Measurements from ENCODE around the gene TMPRSS13. TPM values are rescaled to one million over a fixed set of nuclear protein-coding genes. Genes with fewer than 3 reads are reported as not detected.

Gene TMPRSS13
- total RNA-seq, 4 donors from 2014 or later = not detected

GRCh38 chr11:117860139-117860538, 69.1 kb downstream of the TMPRSS13 start:
- Histone ChIP-seq H3K27ac (replicated peaks in 1 of 4) (no peak overlapping the region), H3K36me3 (no peaks in the 10 kb centered on the region), H3K9me3 (no peaks in the 10 kb centered on the region), H3K4me3 (no peak overlapping the region), H3K27me3 (peaks cover 0 to 5% (median 0%) of the 10 kb centered on the region in 4 donors), H3K4me1 (peaks cover 23 to 53% (median 34%) of the 10 kb centered on the region in 4 donors)
- 80% methylated on average over 6 of the region's 6 CpGs for WGBS
- TF ChIP-seq, protein P1, sequence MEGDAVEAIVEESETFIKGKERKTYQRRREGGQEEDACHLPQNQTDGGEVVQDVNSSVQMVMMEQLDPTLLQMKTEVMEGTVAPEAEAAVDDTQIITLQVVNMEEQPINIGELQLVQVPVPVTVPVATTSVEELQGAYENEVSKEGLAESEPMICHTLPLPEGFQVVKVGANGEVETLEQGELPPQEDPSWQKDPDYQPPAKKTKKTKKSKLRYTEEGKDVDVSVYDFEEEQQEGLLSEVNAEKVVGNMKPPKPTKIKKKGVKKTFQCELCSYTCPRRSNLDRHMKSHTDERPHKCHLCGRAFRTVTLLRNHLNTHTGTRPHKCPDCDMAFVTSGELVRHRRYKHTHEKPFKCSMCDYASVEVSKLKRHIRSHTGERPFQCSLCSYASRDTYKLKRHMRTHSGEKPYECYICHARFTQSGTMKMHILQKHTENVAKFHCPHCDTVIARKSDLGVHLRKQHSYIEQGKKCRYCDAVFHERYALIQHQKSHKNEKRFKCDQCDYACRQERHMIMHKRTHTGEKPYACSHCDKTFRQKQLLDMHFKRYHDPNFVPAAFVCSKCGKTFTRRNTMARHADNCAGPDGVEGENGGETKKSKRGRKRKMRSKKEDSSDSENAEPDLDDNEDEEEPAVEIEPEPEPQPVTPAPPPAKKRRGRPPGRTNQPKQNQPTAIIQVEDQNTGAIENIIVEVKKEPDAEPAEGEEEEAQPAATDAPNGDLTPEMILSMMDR (IDR thresholded peaks at IDR 0.05) = no peak
- DNase-seq (ENCODE audit: extremely low spot score) = no peak
- intact Hi-C loops (cut with DNase I) = no loop called here

DNA sequence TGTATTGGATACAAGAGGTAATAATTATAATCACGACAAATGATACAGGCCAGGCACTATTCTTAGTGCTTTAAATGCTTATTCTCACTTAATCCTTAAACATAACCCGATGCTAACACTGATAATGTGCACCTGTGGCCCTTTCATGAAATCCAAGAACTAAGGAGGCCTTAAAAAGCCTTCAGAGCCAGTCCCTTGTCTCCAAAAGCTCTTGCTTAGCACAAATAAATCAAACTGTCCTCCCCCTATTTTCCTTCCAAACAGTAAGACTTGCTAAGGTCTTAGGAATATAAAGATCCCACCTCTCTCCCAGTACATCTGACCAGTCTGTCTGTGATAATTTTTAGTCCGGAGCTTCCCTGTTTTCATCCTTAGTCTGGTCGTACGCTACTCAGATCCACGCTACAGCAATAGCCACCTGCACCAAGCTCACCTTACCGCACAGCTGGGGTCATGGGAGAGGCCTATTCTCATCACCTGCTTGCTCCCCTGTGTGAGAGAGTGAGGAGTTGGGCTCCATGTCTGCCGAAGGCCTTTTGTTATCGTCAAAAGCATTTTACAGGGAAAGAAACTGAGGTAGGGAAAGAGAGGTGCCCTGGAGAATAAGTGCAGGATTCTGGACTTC, 69.6 kb downstream of the TMPRSS13 start:
- no peak for TF ChIP-seq POLR2AphosphoS5 (IDR thresholded peaks at IDR 0.05)
- no peak for TF ChIP-seq EP300 (IDR thresholded peaks at IDR 0.05)
- no peak for TF ChIP-seq POLR2A (IDR thresholded peaks at IDR 0.05; ENCODE audit: low read depth)
- TF ChIP-seq, protein P1 (IDR thresholded peaks at IDR 0.05) = no peak
- no peaks in the 10 kb centered on the region for H3K9me3 ChIP-seq
- DNase-seq (ENCODE audit: extremely low spot score) = no peak
- H3K27me3 ChIP-seq = peaks cover 0 to 5% (median 0%) of the 10 kb centered on the region in 4 donors
- no peaks in the 10 kb centered on the region for H3K36me3 ChIP-seq
- WGBS = 78% methylated on average over 9 of the region's 9 CpGs
- intact Hi-C loops (cut with DNase I) = no loop called here
- H3K27ac ChIP-seq (replicated peaks in 1 of 4) = no peak overlapping the region
- H3K4me1 ChIP-seq = peaks cover 23 to 53% (median 34%) of the 10 kb centered on the region in 4 donors
- H3K4me3 ChIP-seq = no peak overlapping the region

GRCh38 chr11:117859061-117859460, 70.1 kb downstream of the TMPRSS13 start:
- Histone ChIP-seq H3K9me3 (no peaks in the 10 kb centered on the region), H3K4me1 (peaks cover 23 to 55% (median 37%) of the 10 kb centered on the region in 4 donors), H3K27ac (replicated peaks in 1 of 4) (no peak overlapping the region), H3K36me3 (no peaks in the 10 kb centered on the region), H3K4me3 (no peak overlapping the region), H3K27me3 (peaks cover 0 to 5% (median 0%) of the 10 kb centered on the region in 4 donors)
- TF ChIP-seq, protein P1 (IDR thresholded peaks at IDR 0.05) = no peak
- TF ChIP-seq POLR2A (IDR thresholded peaks at IDR 0.05; ENCODE audit: low read depth) (no peak), EP300 (IDR thresholded peaks at IDR 0.05) (no peak), POLR2AphosphoS5 (IDR thresholded peaks at IDR 0.05) (no peak)
- intact Hi-C loops (cut with DNase I) = no loop called here
- 83% methylated on average over 10 of the region's 10 CpGs for WGBS
- DNase-seq (ENCODE audit: extremely low spot score) = no peak

GRCh38 chr11:117857734-117858414, 71.3 kb downstream of the TMPRSS13 start:
- H3K27ac ChIP-seq (replicated peaks in 1 of 4) = peak overlapping the region in 1 of 4 donors; percentile 20
- intact Hi-C loops (cut with DNase I) = no loop called here
- WGBS = 51% methylated on average over 11 of the region's 11 CpGs

More at GRCh38 chr11:117857734-117858414, 71.3 kb downstream of the TMPRSS13 start:
- H3K36me3 ChIP-seq = no peaks in the 10 kb centered on the region
- no peak overlapping the region for H3K4me3 ChIP-seq
- TF ChIP-seq EP300 (IDR thresholded peaks at IDR 0.05) = no peak
- TF ChIP-seq POLR2AphosphoS5 (IDR thresholded peaks at IDR 0.05) = no peak
- TF ChIP-seq, protein P1 (IDR thresholded peaks at IDR 0.05) = no peak
- no peak for TF ChIP-seq POLR2A (IDR thresholded peaks at IDR 0.05; ENCODE audit: low read depth)
- DNase-seq (ENCODE audit: extremely low spot score) = no peak
- peaks cover 22 to 52% (median 34%) of the 10 kb centered on the region in 4 donors for H3K4me1 ChIP-seq
- peaks cover 0 to 5% (median 0%) of the 10 kb centered on the region in 4 donors for H3K27me3 ChIP-seq
- H3K9me3 ChIP-seq = peaks cover 0 to 6% (median 3%) of the 10 kb centered on the region in 4 donors
